DND-41 (cell line): ENCODE data around the gene KIFBP.

ENCODE experiments used
- ATAC-seq: fragments of 200-7000 bp; cut with Tn5 transposase; 3 replicates; pipeline ENCODE4 v1.9.1; 2021; ENCODE audit warnings: low read depth; ENCODE audit not compliant: insufficient read depth
- DNase-seq: peaks from one replicate; pipeline ENCODE4 v3.0.0-alpha.2; 2020
- H2AFZ ChIP-seq: 2 replicates; pipeline ENCODE4 v1.6.0; 2012; ENCODE audit warnings: low read depth, low read length
- H3K27ac ChIP-seq: 2 replicates; pipeline ENCODE4 v1.5.1; 2012; ENCODE audit warnings: low read length, inconsistent platforms
- H3K27me3 ChIP-seq: fragments of 200-600 bp; sonication (generic); 2 replicates; pipeline ENCODE4 v1.6.0; 2012; ENCODE audit warnings: low read length, mild to moderate bottlenecking, inconsistent platforms; ENCODE audit not compliant: insufficient read depth, poor library complexity
- H3K36me3 ChIP-seq: 2 replicates; pipeline ENCODE4 v1.5.1; 2012; ENCODE audit warnings: low read length, inconsistent platforms; ENCODE audit not compliant: insufficient read depth
- H3K4me1 ChIP-seq: 2 replicates; pipeline ENCODE4 v1.5.1; 2012; ENCODE audit warnings: mild to moderate bottlenecking, low read length; ENCODE audit not compliant: insufficient read depth
- H3K4me2 ChIP-seq: 2 replicates; pipeline ENCODE4 v1.6.0; 2012; ENCODE audit warnings: mild to moderate bottlenecking, moderate library complexity, low read length, inconsistent platforms; ENCODE audit not compliant: insufficient read depth
- H3K4me3 ChIP-seq, 2 experiments: fragments of 200-600 bp in 1 of 2; shearing (Covaris generic) in 1 of 2; 2 replicates each; pipeline ENCODE4 v1.5.1; 2012 to 2016; ENCODE audit warnings: inconsistent platforms in 2 of 2, low read length in 2 of 2, mild to moderate bottlenecking in 2 of 2, low read depth in 1 of 2, moderate library complexity in 1 of 2
- H3K79me2 ChIP-seq: 2 replicates; pipeline ENCODE4 v1.6.0; 2012; ENCODE audit warnings: low read length, inconsistent platforms; ENCODE audit not compliant: insufficient read depth
- H3K9ac ChIP-seq: 2 replicates; pipeline ENCODE4 v1.6.0; 2012; ENCODE audit warnings: low read depth, mild to moderate bottlenecking, inconsistent platforms, low read length, moderate library complexity
- H3K9me3 ChIP-seq: 2 replicates; pipeline ENCODE4 v1.5.1; 2012; ENCODE audit warnings: low read length, moderate library complexity, mild to moderate bottlenecking, inconsistent platforms; ENCODE audit not compliant: insufficient read depth, severe bottlenecking
- H4K20me1 ChIP-seq: 2 replicates; pipeline ENCODE4 v1.6.0; 2012; ENCODE audit warnings: low read length; ENCODE audit not compliant: insufficient read depth
- EZH2 ChIP-seq: IDR thresholded peaks from 3 replicates; pipeline ENCODE4 v1.6.1; 2012; ENCODE audit warnings: borderline replicate concordance, low read depth, mild to moderate bottlenecking, moderate library complexity, low read length, inconsistent platforms; ENCODE audit not compliant: severe bottlenecking
- TF ChIP-seq, protein P1 (sequence below): IDR thresholded peaks from 2 replicates; pipeline ENCODE4 v1.5.1; 2012; ENCODE audit warnings: borderline replicate concordance, low read length, moderate library complexity, mild to moderate bottlenecking; ENCODE audit not compliant: poor library complexity, severe bottlenecking; ENCODE audit errors: extremely low read depth

KIFBP gene

DNA sequence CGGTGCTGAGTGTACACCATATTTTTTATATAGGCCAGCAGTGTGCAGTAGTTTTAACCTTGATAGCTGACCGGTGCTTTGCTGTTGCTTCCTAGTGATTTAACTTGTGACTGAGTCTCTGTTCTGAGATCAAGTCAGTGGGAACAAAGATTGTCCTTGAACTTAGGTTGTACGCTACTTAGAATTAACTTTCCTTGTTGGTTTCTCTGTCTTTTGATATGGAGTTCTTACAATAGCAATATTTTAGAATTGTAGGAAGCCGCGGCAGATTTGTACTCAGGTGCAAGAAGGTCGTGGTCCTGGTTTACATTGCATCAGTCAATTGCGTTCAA is 31.4 kb upstream of the KIFBP start:
- peak overlapping the region; percentile 72 for H3K4me2 ChIP-seq
- peak overlapping the region; percentile 75 for H3K9ac ChIP-seq
- no peaks in the 10 kb centered on the region for H3K9me3 ChIP-seq
- TF ChIP-seq EZH2 = no peak
- TF ChIP-seq, protein P1, sequence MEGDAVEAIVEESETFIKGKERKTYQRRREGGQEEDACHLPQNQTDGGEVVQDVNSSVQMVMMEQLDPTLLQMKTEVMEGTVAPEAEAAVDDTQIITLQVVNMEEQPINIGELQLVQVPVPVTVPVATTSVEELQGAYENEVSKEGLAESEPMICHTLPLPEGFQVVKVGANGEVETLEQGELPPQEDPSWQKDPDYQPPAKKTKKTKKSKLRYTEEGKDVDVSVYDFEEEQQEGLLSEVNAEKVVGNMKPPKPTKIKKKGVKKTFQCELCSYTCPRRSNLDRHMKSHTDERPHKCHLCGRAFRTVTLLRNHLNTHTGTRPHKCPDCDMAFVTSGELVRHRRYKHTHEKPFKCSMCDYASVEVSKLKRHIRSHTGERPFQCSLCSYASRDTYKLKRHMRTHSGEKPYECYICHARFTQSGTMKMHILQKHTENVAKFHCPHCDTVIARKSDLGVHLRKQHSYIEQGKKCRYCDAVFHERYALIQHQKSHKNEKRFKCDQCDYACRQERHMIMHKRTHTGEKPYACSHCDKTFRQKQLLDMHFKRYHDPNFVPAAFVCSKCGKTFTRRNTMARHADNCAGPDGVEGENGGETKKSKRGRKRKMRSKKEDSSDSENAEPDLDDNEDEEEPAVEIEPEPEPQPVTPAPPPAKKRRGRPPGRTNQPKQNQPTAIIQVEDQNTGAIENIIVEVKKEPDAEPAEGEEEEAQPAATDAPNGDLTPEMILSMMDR = no peak
- peaks cover 36% of the 10 kb centered on the region for H3K36me3 ChIP-seq
- H4K20me1 ChIP-seq = peaks cover 37% of the 10 kb centered on the region; the same call in 1 of the 2 replicates
- peaks cover 42% of the 10 kb centered on the region for H3K4me1 ChIP-seq
- peaks cover 73% of the 10 kb centered on the region for H3K79me2 ChIP-seq
- H3K4me3 ChIP-seq = peak overlapping the region; percentile 41 to 87; a peak in 3 of 4 replicates
- no peaks in the 10 kb centered on the region for H3K27me3 ChIP-seq
- 0 out of 2 replicates have a peak overlapping the region, but pooled peaks have one; percentile 96 for H2AFZ ChIP-seq
- DNase-seq (no peak), ATAC-seq (no peak)
- peak overlapping the region; percentile 37 for H3K27ac ChIP-seq

DNA sequence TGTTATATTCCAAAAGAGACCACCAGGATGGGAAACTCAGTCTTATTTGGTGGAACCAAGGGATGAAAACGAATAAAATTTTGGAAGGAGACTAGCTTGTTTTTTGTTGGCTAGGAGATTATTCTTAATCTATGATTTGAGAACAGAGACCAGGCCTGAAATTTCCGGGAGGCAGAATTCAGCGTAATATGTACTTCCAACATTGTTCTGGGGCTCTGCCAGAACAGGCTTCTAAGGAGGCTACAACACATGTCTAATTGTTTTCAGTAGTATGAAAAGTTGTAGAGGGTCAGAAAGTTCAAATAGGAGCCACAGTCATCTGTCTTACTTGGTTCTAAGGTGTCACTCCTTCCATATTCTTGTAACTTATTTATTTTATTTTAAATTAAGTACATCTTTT is 30.9 kb upstream of the KIFBP start:
- no peak for DNase-seq

DNA sequence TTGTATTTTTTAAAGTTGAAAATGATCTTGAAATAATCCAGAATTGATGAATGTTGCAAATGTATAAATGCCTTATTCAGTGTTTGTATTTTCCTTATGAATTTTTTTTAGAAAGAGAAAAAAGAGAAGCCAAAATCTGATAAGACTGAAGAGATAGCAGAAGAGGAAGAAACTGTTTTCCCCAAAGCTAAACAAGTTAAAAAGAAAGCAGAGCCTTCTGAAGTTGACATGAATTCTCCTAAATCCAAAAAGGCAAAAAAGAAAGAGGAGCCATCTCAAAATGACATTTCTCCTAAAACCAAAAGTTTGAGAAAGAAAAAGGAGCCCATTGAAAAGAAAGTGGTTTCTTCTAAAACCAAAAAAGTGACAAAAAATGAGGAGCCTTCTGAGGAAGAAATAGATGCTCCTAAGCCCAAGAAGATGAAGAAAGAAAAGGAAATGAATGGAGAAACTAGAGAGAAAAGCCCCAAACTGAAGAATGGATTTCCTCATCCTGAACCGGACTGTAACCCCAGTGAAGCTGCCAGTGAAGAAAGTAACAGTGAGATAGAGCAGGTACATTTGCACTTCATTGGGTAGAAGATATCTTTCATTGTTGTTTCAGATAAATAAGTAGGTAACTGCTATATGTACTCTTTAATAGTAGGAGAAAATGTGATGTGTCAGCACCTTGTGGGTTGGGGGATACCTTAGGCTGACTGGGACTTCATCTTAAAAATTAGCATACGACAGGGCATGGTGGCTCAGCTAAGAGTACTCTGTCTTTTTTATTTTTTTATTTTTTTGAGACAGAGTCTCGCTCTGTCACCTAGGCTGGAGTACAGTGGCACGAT is 28.7 kb upstream of the KIFBP start:
- H3K4me3 ChIP-seq = no peak overlapping the region; a peak in 1 of 4 replicates
- H3K27ac ChIP-seq = no peak overlapping the region
- peak overlapping the region; percentile 50; the same call in 1 of the 2 replicates for H3K4me2 ChIP-seq
- H3K79me2 ChIP-seq = peaks cover 80% of the 10 kb centered on the region
- H2AFZ ChIP-seq = no peak overlapping the region
- peaks cover 62% of the 10 kb centered on the region for H3K36me3 ChIP-seq
- peaks cover 39% of the 10 kb centered on the region; the same call in 1 of the 2 replicates for H4K20me1 ChIP-seq
- no peak for DNase-seq
- no peaks in the 10 kb centered on the region for H3K9me3 ChIP-seq
- no peaks in the 10 kb centered on the region for H3K27me3 ChIP-seq
- peaks cover 37% of the 10 kb centered on the region for H3K4me1 ChIP-seq
- TF ChIP-seq EZH2 = no peak
- ATAC-seq = no peak
- no peak overlapping the region for H3K9ac ChIP-seq

More for the DNA sequence above, 30.9 kb upstream of the KIFBP start:
- Histone ChIP-seq H2AFZ (no peak overlapping the region), H3K36me3 (peaks cover 40% of the 10 kb centered on the region), H3K27me3 (no peaks in the 10 kb centered on the region), H3K9me3 (no peaks in the 10 kb centered on the region), H3K9ac (peak overlapping the region; percentile 75), H3K27ac (0 out of 2 replicates have a peak overlapping the region, but pooled peaks have one; percentile 37), H4K20me1 (peaks cover 39% of the 10 kb centered on the region; the same call in 1 of the 2 replicates), H3K4me2 (peak overlapping the region; percentile 72), H3K4me1 (peaks cover 42% of the 10 kb centered on the region), H3K4me3 (peak overlapping the region; percentile 41 to 87; a peak in 3 of 4 replicates), H3K79me2 (peaks cover 76% of the 10 kb centered on the region)
- no peak for TF ChIP-seq EZH2
- TF ChIP-seq, protein P1 = no peak
- ATAC-seq = no peak

DNA sequence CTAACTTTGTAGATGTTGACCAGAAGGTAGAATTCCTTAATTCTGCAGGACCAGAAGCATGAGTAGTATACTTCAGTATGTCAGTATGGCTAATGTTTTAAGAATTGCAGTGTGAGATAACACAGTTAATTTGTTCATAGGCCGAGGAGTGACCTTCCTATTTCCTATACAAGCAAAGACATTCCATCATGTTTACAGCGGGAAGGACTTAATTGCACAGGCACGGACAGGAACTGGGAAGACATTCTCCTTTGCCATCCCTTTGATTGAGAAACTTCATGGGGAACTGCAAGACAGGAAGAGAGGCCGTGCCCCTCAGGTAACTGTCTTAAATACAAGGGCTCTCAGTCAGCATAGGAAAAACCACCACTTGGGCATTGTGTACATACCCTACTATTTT is 25.5 kb upstream of the KIFBP start:
- Histone ChIP-seq H3K9me3 (no peaks in the 10 kb centered on the region), H3K9ac (no peak overlapping the region), H4K20me1 (peaks cover 30% of the 10 kb centered on the region; the same call in 1 of the 2 replicates), H3K27me3 (no peaks in the 10 kb centered on the region), H3K4me1 (peaks cover 21% of the 10 kb centered on the region), H3K27ac (no peak overlapping the region), H3K79me2 (peaks cover 54% of the 10 kb centered on the region), H3K36me3 (peaks cover 92% of the 10 kb centered on the region), H2AFZ (no peak overlapping the region), H3K4me3 (no peak overlapping the region), H3K4me2 (no peak overlapping the region)
- no peak for ATAC-seq
- DNase-seq = no peak
- TF ChIP-seq EZH2 = no peak
- TF ChIP-seq, protein P1 = no peak
